GM19351 (cell line): ENCODE data around the gene GRWD1.

Source experiments
- ATAC-seq: cut with Tn5 transposase; IDR thresholded peaks from one replicate; pipeline ENCODE4 v1.9.1; 2021; ENCODE audit warnings: mild to moderate bottlenecking, moderate library complexity; ENCODE audit not compliant: unreplicated experiment

Gene GRWD1

GRCh38 chr19:48455908-48456562 lies 10.3 kb downstream of the GRWD1 start:
- ATAC-seq, result no peak

- no peak for ATAC-seq
These were observed 11.1 kb downstream of the GRWD1 start for GRCh38 chr19:48456864-48457263.

GRCh38 chr19:48458016-48458415 lies 12.2 kb downstream of the GRWD1 start:
- ATAC-seq, result no peak

DNA sequence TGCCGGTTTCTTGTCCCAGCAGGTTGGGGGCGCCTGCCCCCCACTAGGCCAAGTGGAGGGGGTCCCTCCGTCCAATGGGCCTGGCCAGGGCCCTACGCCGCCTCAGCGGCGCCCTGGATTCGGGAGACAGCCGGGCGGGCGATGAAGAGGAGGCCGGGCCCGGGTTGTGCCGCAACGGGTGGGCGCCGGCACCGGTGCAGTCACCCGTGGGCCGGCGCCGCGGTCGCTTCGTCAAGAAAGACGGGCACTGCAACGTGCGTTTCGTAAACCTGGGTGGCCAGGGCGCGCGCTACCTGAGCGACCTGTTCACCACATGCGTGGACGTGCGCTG lies 15.8 kb downstream of the GRWD1 start:
- no peak for ATAC-seq

DNA sequence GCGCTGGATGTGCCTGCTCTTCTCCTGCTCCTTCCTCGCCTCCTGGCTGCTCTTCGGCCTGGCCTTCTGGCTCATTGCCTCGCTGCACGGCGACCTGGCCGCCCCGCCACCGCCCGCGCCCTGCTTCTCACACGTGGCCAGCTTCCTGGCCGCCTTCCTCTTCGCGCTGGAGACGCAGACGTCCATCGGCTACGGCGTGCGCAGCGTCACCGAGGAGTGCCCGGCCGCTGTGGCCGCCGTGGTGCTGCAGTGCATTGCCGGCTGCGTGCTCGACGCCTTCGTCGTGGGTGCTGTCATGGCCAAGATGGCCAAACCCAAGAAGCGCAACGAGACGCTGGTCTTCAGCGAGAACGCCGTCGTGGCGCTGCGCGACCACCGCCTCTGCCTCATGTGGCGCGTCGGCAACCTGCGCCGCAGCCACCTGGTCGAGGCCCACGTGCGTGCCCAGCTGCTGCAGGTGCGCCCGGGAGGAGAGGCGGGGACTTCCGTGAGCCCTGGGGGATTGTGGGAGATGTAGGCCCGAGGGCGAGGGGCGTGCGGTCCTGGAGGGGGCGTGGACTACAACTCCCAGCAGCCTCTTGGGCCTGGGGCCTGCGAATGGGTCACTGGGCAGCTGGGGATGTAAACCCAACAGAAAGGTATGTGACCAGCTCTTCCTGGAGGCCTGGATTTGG lies 16.3 kb downstream of the GRWD1 start:
- ATAC-seq, result no peak

- ATAC-seq, result no peak
These were observed 19.4 kb downstream of the GRWD1 start for GRCh38 chr19:48465215-48465614.

DNA sequence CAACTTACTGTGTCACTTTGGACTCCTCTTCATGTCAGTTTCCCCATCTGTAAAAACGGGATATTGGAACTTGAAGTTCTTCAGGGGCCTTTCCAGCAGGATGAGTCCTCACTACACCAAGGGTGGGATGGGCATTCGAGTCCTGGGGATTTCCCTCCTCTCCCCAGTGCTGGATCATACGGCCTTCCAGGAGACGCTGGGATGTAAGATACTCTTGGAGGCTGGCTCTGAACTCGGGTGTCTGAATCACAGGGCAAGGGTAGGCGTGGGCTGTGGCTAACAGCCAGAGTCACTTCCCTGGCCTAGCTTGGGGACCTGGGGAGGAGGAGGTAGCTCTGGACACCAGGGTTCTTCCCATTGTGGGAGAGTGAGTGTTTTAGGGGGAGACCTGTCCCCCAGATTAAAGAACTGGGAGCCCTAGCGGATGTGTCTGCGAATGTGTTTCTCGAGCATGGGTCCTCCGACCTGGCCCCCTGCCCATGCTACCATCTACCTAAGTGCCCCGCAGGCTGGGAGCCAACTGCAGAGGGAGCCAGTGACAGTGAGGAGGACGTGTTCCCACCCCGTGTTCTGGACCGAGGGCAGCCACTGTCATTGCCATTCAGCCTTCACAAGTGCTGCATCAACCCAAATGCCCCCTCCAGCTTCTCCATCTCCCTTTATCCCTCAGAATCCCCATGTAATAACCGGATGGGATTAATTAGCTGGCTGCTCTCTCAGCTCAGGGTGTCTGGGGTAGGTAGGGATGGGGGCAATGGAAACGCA lies 21.0 kb downstream of the GRWD1 start:
- ATAC-seq, result no peak

DNA sequence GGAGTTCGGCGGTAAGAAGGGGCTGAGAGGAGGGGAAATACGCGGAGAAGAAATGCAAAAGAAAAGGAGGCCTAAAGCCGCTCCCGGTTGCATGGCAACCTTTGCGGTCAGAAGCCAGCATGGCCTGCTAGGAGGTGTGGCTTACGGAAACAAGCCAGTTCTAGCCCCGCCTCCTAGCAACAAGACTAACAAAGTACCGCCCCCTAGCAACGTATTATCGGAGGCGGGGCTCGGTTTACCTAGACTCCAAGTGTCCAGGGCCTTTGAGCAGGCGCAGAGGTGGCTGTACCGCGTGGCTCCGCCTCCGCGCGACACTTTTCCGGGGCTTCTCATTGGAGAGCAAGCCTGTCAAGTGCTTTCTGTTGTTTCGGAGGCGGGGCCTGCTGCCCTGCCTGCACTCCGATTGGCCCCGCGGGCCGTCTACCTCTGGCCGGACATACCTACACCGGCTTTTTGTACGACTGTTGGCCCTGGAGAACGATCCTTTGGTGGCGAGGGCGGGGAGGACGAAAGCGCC lies 23.0 kb downstream of the GRWD1 start:
- ATAC-seq, result peak; percentile 89

- no peak for ATAC-seq
These were observed 23.6 kb downstream of the GRWD1 start, which contains the start of gene CYTH2 for GRCh38 chr19:48469289-48469881. CYTH2 (plus strand) TSS chr19:48469369; CDS start chr19:48469508, 139 bp downstream.

DNA sequence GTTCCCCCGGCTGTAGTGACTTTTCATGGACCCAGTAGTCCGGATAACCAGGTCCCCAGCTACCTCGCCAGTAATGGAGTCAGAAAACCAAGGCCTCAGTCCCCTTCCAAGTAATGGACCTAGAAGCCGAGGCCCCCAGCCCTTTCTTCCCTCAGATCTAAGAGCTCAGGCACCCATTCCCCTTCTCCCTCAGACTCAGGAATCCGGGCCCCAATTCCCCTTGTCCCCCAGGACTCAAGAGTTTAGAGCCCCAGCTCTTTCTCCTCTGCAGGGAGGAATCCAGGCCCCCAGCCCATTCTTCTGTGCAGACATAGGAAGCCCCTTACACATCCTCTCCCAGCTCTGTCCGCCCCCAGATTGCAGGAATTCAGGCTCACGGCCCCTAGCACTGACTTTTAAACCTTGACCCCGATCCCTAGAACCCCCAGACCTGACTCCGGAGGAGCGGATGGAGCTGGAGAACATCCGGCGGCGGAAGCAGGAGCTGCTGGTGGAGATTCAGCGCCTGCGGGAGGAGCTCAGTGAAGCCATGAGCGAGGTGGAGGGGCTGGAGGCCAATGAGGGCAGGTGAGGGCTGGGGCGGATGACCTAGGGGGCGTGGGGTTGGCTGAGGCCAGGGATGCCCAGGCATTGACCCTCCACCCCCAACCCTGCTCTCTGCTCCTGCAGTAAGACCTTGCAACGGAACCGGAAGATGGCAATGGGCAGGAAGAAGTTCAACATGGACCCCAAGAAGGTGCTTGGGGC lies 24.3 kb downstream of the GRWD1 start:
- no peak for ATAC-seq

DNA sequence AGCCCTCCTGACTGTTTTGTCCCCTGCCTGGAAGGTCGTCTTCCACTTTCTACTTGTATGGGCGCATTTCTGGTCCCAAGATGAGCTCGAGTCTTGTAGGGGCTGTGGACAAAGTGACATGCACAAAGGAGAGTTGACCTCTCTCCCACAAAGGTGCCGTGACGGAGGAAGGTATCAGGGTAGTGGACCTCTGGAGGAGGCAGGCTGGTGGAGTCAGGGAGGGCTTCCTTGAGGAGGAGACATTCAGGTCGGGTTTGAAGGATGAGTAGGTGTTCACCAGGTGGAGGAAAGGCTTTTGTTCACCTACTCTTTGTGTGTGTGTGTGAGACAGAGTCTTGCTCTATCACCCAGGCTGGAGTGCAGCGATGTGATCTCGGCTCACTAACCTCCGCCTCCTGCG lies 25.1 kb downstream of the GRWD1 start:
- no peak for ATAC-seq

GRCh38 chr19:48471836-48472235 lies 26.1 kb downstream of the GRWD1 start:
- ATAC-seq, result no peak

DNA sequence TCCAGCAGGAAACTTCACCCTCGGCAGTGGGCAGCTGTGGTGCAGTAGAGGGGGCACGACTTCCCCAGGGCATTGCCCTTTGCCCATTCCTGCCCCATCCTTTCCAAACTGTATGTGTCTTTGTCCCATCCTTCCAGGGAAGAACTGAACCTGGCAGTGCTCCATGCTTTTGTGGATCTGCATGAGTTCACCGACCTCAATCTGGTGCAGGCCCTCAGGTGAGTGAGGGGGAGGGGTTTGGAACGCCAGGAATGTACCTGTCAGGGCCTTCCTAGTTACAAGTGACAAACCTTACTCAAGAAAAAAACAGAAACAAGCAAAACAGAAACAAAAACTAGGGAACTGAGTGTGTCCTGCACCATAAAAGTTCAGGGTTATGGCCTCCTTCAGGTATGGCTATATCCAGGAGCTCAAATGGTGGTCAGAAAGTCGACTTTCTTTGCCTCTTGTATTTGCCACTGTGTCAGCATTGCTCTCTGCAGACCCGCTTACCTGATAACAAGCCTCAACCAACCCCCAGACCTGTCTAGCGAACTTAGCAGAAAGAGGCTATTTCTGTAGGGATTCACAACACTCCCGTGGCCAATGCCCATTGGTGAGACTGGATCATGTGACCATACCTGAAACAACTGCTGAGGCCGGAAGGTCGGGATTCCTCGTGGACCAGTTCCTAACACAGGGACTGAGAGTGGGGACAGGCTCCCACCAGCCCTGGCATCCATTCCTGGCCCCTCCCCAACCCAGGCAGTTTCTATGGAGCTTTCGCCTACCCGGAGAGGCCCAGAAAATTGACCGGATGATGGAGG lies 27.6 kb downstream of the GRWD1 start:
- ATAC-seq, result no peak

DNA sequence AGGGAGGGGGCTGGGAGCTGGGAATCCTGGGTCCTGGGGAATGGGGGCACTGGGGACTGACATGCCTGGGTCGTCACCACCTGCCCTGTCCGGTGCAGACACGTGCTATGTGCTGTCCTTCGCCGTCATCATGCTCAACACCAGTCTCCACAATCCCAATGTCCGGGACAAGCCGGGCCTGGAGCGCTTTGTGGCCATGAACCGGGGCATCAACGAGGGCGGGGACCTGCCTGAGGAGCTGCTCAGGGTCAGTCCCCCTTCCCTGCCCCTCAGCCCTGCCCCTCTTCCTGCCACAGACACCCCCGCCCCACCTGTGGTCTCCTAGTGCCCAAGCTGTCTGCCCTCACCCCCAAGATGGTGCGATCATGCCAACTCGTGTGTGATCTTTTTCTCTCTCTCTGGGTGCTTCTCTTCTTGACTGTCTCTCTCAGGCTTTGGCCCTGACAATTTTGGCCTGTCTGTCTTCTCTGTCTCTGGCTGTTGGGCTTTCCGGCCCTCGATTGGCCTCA lies 28.4 kb downstream of the GRWD1 start:
- ATAC-seq, result no peak

- no peak for ATAC-seq
These were observed 29.7 kb downstream of the GRWD1 start for GRCh38 chr19:48475369-48476068.

- ATAC-seq, result no peak
These were observed 30.4 kb downstream of the GRWD1 start for GRCh38 chr19:48476176-48476575.

DNA sequence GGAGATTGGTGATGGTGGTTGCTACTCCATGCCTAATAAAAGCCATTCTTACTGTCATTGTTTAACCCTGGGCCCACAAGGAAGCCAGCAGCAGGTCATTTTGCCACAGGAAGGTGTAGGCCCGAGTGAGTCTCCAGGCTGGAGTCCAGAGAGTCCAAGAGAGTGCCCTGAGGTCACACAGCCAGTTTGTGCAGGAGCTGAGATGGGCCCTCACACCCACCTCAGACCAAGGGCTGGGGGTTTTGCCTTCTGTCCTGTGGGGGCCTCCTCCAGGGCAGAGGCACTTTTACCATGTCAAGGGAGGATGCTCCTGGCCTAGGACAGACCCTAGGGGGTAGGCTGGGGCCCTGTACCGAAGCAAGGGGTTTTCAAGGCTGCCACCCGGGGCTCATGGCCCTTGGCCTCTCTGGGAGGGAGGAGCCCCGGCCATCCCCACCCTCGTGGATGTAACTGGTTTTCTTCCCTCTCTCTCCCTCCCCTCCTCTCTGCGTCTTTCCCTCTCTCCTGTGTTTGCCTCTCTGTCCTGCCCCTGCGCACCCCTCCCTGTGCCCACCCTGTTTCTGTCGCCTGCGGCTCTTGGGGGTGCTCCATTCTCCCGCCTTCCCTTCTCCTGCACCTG lies 31.4 kb downstream of the GRWD1 start:
- no peak for ATAC-seq

GRCh38 chr19:48477698-48478338 lies 32.0 kb downstream of the GRWD1 start:
- no peak for ATAC-seq
